ENCODE results near the gene DPY30. TPM values are rescaled to one million over a fixed set of nuclear protein-coding genes. Genes with fewer than 3 reads are reported as not detected.
"Not testable (repeated sequence)": the region's sequence is repeated elsewhere in the genome, so short reads cannot be mapped to it uniquely, and the experiment has no call there.

Gene DPY30
- total RNA-seq, 1 donor from 2014 or later, result 64.1 TPM

DNA sequence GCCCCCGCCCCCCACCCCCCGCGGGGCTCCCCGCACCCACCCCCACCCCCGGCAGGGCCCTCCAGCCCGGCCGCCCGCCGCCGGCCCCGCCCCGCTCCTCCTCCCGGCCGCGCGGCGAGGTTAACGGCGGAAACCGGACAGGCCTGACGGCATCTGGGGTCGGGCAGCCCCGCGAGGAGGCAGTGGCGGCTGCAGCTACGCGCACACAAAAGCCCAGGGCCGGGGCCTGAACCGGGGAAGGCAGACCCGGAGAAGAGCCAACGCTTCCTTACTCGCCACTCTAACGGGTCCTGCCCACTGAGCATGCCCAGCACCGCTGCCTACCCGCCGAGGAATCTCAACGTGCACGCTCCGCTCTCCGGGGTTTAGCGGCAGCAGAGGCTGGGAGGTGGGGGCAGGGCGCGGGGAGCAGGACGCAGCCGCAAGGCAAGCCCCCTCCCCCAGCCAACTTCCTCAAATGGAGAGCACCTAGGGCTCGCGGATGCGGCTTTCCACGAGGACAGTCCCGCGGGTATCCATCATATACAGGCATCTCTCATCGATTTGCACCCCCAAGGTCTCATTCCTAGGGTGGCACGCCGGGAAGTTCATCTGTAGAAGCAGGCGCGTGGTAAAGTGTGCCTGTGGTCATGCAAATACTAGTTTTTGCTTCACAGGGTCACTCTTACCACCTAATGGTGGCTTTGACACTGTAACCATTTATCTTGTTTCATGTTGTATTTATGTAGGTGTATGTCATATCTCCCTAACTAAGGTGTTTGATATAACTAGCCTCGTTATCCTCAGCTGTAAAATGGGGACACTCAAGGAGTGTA is 28.7 kb downstream of the DPY30 start, which contains the start of gene MEMO1:
Gene MEMO1 (minus strand): TSS at position 339 of the 815 bp plus-strand sequence. CDS start 761 bp downstream, outside the sequence.
- H3K27me3 ChIP-seq (ENCODE audit: control insufficient read depth, insufficient read depth, low read length), result no peaks in the 10 kb centered on the region
- no peaks in the 10 kb centered on the region for H3K36me3 ChIP-seq (ENCODE audit: control insufficient read depth, insufficient read depth, low read length)
- H3K4me3 ChIP-seq (ENCODE audit: low read depth, low read length), result peak within 1 kb of the TSS; percentile 64
- DNase-seq (ENCODE audit: low read depth), result peak; percentile 64
- TF ChIP-seq, protein P1, sequence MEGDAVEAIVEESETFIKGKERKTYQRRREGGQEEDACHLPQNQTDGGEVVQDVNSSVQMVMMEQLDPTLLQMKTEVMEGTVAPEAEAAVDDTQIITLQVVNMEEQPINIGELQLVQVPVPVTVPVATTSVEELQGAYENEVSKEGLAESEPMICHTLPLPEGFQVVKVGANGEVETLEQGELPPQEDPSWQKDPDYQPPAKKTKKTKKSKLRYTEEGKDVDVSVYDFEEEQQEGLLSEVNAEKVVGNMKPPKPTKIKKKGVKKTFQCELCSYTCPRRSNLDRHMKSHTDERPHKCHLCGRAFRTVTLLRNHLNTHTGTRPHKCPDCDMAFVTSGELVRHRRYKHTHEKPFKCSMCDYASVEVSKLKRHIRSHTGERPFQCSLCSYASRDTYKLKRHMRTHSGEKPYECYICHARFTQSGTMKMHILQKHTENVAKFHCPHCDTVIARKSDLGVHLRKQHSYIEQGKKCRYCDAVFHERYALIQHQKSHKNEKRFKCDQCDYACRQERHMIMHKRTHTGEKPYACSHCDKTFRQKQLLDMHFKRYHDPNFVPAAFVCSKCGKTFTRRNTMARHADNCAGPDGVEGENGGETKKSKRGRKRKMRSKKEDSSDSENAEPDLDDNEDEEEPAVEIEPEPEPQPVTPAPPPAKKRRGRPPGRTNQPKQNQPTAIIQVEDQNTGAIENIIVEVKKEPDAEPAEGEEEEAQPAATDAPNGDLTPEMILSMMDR (IDR thresholded peaks at IDR 0.05; ENCODE audit: insufficient read depth, low read length, poor library complexity, severe bottlenecking), result no peak

DNA sequence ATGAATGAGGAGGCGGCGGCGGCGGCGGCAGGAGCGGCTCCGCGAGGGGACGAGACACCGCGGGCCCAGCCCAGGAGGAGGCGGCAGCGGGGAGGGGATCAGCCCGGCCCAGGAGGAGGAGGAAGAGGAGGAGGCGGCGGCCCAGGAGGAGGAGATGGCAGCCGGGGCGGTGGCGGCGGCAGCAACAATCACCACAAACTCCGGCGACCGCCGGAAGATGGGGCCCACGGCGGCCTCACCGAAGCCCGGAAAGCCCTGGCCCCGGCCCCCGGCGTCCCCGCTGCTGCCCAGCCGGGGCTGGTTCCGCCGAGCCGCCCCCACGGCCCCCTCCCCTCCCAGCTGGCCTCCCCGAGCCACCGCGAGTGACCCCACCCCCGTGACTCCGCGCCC is 29.3 kb downstream of the DPY30 start:
- DNase-seq (ENCODE audit: low read depth); H3K36me3 ChIP-seq (ENCODE audit: control insufficient read depth, insufficient read depth, low read length); H3K27me3 ChIP-seq (ENCODE audit: control insufficient read depth, insufficient read depth, low read length): not testable (repeated sequence)
- peak overlapping the region; percentile 64 for H3K4me3 ChIP-seq (ENCODE audit: low read depth, low read length)

DNA sequence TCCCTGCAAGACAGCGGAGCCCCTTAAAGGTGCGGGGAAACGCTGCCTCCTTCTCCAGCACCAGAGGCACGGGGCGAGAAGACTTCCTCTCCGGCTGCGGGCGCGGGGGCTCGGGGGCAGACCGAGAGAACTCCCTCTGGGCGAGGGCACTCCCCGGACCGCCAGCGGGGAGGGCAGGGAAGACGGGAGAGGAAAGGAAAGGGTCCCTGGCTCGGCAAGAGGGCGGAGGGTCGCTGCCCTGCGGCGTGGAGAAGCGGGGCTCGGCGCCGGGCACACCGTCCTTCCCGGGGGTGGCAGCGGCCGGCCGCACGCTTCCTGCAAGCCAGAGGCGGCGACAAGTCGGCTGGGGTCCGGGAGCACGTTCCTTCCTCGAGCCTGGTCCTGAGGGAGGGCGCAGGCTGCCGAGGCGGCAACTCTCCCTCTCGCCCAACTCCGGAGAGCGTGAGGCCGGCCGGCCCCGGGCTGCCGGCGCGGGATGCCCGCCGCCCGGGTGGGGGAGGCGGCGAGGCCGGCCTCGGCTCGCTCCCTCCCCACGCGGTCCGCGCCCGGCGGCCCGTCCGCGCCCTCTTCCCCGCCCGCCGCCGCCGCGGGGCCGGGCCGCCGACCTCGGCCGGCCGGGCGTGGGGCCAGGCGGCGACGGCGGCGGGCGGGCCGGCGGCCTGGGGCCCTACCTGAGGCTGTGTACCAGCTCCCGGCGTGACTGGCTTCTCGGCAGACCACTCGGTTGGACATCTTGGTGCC is 29.9 kb downstream of the DPY30 start:
- DNase-seq (ENCODE audit: low read depth), result no peak
- Histone ChIP-seq H3K36me3 (ENCODE audit: control insufficient read depth, insufficient read depth, low read length) (no peaks in the 10 kb centered on the region), H3K4me3 (ENCODE audit: low read depth, low read length) (peak overlapping the region; percentile 64), H3K27me3 (ENCODE audit: control insufficient read depth, insufficient read depth, low read length) (no peaks in the 10 kb centered on the region)
- TF ChIP-seq, protein P1 (IDR thresholded peaks at IDR 0.05; ENCODE audit: insufficient read depth, low read length, poor library complexity, severe bottlenecking), result no peak

DNA sequence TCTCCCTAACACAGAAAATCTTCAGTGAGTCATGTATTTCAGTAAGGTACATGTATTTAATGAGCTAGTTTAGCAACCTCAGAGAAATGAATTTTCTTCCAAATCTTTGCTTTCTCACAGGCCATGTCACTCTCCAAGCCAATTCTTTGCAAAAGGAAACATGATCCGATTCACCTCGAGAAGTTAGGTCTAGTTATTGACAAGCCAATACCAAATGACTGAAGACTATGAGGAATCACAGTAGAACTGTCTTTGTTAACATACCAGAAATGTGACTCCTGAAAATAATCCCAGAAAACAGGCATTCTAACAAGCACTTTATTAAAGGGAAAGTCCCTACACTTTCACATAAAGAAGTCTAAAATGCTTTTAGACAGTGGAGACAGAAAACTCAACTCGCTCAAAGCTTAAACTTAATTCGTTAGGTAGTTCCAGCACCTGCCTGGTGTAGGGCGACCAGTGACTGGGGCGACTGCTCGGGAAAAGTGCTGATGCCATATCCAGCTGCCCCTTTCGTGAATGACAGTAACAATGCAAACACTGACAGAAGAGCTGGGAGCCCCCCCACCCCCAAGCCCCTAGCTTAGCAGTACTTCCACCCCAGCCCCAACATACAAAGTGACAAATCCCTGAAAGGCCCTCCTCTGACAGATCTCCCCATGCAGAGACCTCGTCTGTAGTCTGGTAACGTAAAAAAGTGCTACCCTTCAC is 30.6 kb downstream of the DPY30 start:
- Histone ChIP-seq H3K36me3 (ENCODE audit: control insufficient read depth, insufficient read depth, low read length) (no peaks in the 10 kb centered on the region), H3K4me3 (ENCODE audit: low read depth, low read length) (peak overlapping the region; percentile 64), H3K27me3 (ENCODE audit: control insufficient read depth, insufficient read depth, low read length) (no peaks in the 10 kb centered on the region)
- no peak for DNase-seq (ENCODE audit: low read depth)
- TF ChIP-seq, protein P1 (IDR thresholded peaks at IDR 0.05; ENCODE audit: insufficient read depth, low read length, poor library complexity, severe bottlenecking), result no peak

DNA sequence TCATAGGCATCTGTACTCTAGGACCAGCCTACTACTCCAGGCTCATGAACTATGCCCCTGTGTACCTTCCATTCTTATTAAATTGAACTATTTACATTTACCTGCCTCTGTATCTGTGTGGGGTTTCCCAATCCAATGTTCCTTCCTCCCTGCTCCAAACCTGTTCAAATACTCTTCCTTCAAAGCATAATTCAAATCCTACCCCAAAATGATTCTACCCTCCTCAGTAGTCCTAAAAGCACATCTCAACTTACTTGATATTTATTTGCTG is 32.5 kb downstream of the DPY30 start:
- no peak overlapping the region for H3K4me3 ChIP-seq (ENCODE audit: low read depth, low read length)
- no peaks in the 10 kb centered on the region for H3K36me3 ChIP-seq (ENCODE audit: control insufficient read depth, insufficient read depth, low read length)
- TF ChIP-seq, protein P1 (IDR thresholded peaks at IDR 0.05; ENCODE audit: insufficient read depth, low read length, poor library complexity, severe bottlenecking), result no peak
- H3K27me3 ChIP-seq (ENCODE audit: control insufficient read depth, insufficient read depth, low read length), result no peaks in the 10 kb centered on the region
- no peak for DNase-seq (ENCODE audit: low read depth)

DNA sequence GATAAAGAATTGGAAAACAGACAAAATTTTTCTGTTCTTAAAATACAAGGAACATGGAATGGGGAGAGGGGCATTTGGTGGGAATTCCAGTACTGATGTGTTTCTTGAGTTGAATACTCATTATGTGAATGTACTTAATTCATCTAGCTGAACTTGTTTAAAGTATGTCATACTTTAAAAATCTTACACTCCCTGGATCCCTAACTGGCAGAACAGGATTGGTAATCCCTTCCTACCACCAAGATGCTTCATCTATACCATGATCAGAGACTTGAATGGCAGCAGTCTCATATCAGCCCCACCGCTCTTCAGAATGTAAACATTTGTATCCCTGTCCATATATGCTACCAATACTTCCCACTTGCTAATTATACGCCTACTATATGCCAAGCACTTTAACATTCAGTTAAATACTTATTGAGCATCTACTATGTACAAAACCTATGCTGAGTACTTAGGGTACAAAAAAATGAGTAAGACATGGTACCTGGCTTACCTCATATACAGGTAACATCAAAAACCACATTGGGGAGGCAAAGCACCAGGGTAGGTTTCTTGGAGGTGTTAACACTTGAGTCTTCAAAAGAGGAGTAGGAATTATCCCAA is 34.1 kb downstream of the DPY30 start:
- Histone ChIP-seq H3K4me3 (ENCODE audit: low read depth, low read length) (no peak overlapping the region), H3K36me3 (ENCODE audit: control insufficient read depth, insufficient read depth, low read length) (no peaks in the 10 kb centered on the region), H3K27me3 (ENCODE audit: control insufficient read depth, insufficient read depth, low read length) (no peaks in the 10 kb centered on the region)
- DNase-seq (ENCODE audit: low read depth), result no peak
- TF ChIP-seq, protein P1 (IDR thresholded peaks at IDR 0.05; ENCODE audit: insufficient read depth, low read length, poor library complexity, severe bottlenecking), result no peak

Measured in kidney epithelial cell (primary cell).